ENCODE data around the gene TRIM54.

Gene TRIM54

DNA sequence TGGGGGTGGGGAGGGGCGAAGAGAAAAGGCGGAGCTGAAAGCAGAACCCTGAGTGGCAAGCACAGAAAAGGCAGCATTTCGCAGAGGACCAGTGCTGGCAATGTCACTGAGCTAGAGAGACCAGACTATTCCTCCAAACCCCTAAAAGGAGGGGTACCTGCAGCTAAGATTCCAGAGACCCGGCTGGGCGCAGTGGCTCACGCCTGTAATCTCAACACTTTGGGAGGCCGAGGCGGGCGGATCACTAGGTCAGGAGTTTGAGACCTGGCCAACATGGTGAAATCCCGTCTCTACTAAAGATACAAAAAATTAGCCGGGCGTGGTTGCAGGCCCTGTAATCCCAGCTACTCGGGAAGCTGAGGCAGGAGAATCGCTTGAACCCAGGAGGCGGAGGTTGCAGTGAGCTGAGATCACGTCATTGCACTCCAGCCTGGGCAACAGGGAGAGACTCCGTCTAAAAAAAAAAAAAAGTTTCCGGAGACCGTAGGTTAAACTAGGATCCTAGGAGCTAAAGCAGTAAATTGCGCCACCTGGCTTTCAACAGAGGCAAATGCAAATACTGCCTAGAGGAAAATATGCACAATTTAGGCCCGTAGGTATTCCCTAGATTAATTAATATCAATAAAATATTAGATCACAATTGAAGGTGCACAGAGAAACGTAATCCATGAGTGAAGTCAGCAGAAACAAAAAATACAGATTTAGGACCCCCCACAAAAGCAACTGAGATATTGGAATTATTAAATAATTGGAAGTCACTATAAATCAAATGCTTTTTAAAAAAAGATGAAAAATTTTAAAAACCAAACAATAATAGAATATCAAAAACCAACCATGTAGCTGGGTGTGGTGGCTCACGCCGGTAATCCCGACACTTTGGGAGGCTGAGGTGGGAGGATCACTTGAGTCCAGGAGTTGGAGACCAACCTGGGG, 21.1 kb downstream of the TRIM54 start:
- TF ChIP-seq, protein P1, sequence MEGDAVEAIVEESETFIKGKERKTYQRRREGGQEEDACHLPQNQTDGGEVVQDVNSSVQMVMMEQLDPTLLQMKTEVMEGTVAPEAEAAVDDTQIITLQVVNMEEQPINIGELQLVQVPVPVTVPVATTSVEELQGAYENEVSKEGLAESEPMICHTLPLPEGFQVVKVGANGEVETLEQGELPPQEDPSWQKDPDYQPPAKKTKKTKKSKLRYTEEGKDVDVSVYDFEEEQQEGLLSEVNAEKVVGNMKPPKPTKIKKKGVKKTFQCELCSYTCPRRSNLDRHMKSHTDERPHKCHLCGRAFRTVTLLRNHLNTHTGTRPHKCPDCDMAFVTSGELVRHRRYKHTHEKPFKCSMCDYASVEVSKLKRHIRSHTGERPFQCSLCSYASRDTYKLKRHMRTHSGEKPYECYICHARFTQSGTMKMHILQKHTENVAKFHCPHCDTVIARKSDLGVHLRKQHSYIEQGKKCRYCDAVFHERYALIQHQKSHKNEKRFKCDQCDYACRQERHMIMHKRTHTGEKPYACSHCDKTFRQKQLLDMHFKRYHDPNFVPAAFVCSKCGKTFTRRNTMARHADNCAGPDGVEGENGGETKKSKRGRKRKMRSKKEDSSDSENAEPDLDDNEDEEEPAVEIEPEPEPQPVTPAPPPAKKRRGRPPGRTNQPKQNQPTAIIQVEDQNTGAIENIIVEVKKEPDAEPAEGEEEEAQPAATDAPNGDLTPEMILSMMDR (IDR thresholded peaks at IDR 0.05; ENCODE audit: low read depth, low read length), result peak; percentile 68
- no peak overlapping the region for H3K4me3 ChIP-seq (ENCODE audit: low read depth, low read length)

DNA sequence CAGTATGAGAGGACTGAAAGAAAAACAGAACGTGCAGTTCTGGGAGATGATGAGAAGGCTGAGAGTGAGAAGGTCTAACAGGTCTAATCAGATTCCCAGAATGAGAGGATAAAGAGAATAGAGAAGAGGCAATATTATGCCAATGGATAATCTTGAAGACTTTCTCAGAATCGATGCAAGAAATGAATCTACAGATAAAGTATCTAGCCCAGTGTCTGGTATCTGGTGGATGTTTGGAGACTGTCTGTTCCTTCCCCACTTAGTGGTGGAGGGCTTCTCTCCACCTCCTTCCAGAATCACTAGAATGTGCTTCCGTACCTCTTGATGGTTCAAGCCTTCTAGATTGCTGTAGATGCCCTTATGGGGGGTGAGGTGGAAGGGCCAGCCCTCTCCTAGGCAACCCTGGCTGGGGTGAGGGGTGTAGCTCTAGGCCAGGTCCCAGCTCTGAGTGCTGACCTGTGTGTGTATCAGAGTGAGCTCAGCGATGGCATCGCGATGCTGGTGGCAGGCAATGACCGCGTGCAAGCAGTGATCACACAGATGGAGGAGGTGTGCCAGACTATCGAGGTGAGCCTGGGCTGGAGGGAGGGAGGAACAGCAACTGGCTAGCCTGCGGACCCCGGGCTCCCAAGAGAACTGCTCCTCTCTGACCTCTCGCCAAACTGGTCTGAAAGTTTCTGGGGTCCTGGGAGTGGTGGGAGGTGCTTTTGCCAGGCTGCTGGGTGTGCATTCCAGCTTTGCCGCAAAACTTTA, 22.4 kb downstream of the TRIM54 start:
- H3K4me3 ChIP-seq (ENCODE audit: low read depth, low read length), result no peak overlapping the region
- TF ChIP-seq, protein P1 (IDR thresholded peaks at IDR 0.05; ENCODE audit: low read depth, low read length), result no peak

DNA sequence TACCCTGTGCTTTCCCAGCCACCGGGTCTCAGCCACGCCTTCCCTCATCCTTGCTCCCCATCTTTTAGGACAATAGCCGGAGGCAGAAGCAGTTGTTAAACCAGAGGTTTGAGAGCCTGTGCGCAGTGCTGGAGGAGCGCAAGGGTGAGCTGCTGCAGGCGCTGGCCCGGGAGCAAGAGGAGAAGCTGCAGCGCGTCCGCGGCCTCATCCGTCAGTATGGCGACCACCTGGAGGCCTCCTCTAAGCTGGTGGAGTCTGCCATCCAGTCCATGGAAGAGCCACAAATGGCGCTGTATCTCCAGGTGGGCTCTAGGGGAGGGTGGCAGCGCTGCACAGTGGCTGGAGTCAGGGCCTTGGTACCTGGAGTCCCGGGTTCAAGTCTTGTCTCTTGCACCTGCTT, 23.3 kb downstream of the TRIM54 start:
- H3K4me3 ChIP-seq (ENCODE audit: low read depth, low read length), result no peak overlapping the region
- TF ChIP-seq, protein P1 (IDR thresholded peaks at IDR 0.05; ENCODE audit: low read depth, low read length), result no peak

DNA sequence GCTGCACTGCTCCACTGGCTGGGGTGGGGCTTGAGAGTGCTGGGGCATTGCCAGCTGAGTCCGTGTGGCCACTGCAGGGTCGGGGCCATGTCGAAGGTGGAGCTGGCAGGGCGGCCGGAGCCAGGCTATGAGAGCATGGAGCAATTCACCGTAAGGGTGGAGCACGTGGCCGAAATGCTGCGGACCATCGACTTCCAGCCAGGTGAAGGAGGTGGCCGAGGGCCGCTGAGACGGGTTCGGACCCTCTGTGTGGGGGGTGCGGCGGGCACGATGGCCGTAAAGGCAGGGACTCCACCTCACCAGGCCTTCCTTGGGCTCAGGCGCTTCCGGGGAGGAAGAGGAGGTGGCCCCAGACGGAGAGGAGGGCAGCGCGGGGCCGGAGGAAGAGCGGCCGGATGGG, 23.9 kb downstream of the TRIM54 start:
- TF ChIP-seq, protein P1 (IDR thresholded peaks at IDR 0.05; ENCODE audit: low read depth, low read length), result no peak
- H3K4me3 ChIP-seq (ENCODE audit: low read depth, low read length), result no peak overlapping the region

DNA sequence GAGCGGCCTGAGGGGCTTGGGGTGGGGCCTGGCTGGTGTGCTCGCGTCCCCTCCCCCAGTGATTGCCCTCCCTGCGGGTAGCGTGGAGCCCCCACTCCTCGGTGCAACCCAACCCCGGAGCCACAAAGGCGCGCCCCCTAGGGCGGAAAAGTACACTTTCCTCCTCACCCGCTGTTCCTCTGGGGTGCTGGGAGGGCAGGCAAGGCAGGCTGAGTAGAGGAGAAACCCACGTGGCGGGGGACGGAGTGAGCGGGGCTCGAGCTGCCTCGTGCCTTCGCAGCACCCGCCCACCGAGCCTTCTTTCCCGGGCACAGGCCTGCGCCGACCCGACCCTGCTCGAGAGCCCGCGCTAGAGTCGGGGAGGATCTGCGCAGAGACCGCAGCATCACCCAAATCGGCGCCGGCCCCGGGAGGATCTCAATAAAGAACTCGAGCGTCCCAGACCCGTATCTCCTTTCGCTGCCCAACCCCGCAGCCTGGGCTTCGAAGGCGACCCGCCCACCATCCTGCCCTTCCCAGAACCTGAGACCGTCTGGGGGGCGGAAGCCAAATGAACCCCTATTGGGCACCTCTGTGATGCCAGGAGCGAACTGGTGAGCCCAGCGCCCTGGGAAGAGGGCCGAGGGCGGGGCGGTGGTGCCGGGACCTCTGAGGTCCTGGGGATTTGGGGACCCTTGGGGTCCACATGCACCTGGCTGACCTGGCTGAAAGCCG, 24.5 kb downstream of the TRIM54 start:
- TF ChIP-seq, protein P1 (IDR thresholded peaks at IDR 0.05; ENCODE audit: low read depth, low read length), result no peak
- no peak overlapping the region for H3K4me3 ChIP-seq (ENCODE audit: low read depth, low read length)

DNA sequence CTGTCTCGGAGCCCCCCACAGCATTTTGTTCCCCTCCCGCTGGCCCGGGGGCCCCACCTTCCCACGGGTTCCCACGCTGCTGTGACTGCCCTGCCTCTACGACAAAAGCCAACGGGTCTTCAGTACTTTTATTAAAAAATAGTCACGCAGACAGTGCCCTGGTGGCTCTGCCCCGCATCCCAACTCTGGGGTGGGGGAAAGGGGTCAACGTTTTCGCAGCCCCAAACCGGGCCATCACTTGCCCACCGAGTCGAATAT, 25.0 kb downstream of the TRIM54 start:
- no peak overlapping the region for H3K4me3 ChIP-seq (ENCODE audit: low read depth, low read length)
- TF ChIP-seq, protein P1 (IDR thresholded peaks at IDR 0.05; ENCODE audit: low read depth, low read length), result no peak

All from WI38 (cell line).